GM21515 (cell line): ENCODE results near the gene MYCBP2.

ENCODE experiments used
- ATAC-seq: cut with Tn5 transposase; IDR thresholded peaks from one replicate; pipeline ENCODE4 v1.9.1; 2021; ENCODE audit not compliant: unreplicated experiment

MYCBP2 gene

GRCh38 chr13:77114271-77114670 is 212.6 kb downstream of the MYCBP2 start:
- no peak for ATAC-seq

- ATAC-seq, result no peak
These were observed 213.4 kb downstream of the MYCBP2 start for GRCh38 chr13:77113496-77113895.

GRCh38 chr13:77105051-77105450 is 221.8 kb downstream of the MYCBP2 start:
- no peak for ATAC-seq

- no peak for ATAC-seq
These were observed 227.5 kb downstream of the MYCBP2 start for GRCh38 chr13:77099415-77099814.

GRCh38 chr13:77095288-77095687 is 231.6 kb downstream of the MYCBP2 start:
- ATAC-seq, result no peak

- no peak for ATAC-seq
These were observed 232.1 kb downstream of the MYCBP2 start for GRCh38 chr13:77094773-77095172.

GRCh38 chr13:77093735-77094134 is 233.2 kb downstream of the MYCBP2 start:
- ATAC-seq, result no peak

GRCh38 chr13:77084755-77085154 is 242.1 kb downstream of the MYCBP2 start:
- ATAC-seq, result no peak

- no peak for ATAC-seq
These were observed 246.9 kb downstream of the MYCBP2 start for GRCh38 chr13:77079902-77080413.

GRCh38 chr13:77067519-77067918 is 259.4 kb downstream of the MYCBP2 start:
- ATAC-seq, result no peak

- no peak for ATAC-seq
These were observed 261.3 kb downstream of the MYCBP2 start for GRCh38 chr13:77065461-77066147.

- ATAC-seq, result no peak
These were observed 264.8 kb downstream of the MYCBP2 start for GRCh38 chr13:77062097-77062496.

- no peak for ATAC-seq
These were observed 265.5 kb downstream of the MYCBP2 start for GRCh38 chr13:77061362-77061761.

GRCh38 chr13:77056886-77057285 is 270.0 kb downstream of the MYCBP2 start:
- ATAC-seq, result no peak

GRCh38 chr13:77056382-77056781 is 270.5 kb downstream of the MYCBP2 start:
- ATAC-seq, result no peak

GRCh38 chr13:77055158-77055557 is 271.7 kb downstream of the MYCBP2 start:
- no peak for ATAC-seq

- no peak for ATAC-seq
These were observed 273.7 kb downstream of the MYCBP2 start for GRCh38 chr13:77053192-77053591.

GRCh38 chr13:77048681-77049080 is 278.2 kb downstream of the MYCBP2 start:
- no peak for ATAC-seq

- no peak for ATAC-seq
These were observed 279.1 kb downstream of the MYCBP2 start for GRCh38 chr13:77047649-77048343.

GRCh38 chr13:77042566-77043177 is 284.2 kb downstream of the MYCBP2 start:
- no peak for ATAC-seq

GRCh38 chr13:77040835-77041234 is 286.1 kb downstream of the MYCBP2 start:
- no peak for ATAC-seq

GRCh38 chr13:77040076-77040475 is 286.8 kb downstream of the MYCBP2 start:
- ATAC-seq, result no peak
